Esophagus (tissue), 2 donors: ENCODE data around the gene NLRX1. TPM values are rescaled to one million over a fixed set of nuclear protein-coding genes. Genes with fewer than 3 reads are reported as not detected.
"Not testable (repeated sequence)": the region's sequence is repeated elsewhere in the genome, so short reads cannot be mapped to it uniquely, and the experiment has no call there.

ENCODE experiments used
- H3K27ac ChIP-seq, 2 donors: one replicate each; pipeline ENCODE4 v1.5.1; 2013; ENCODE audit warnings: low read depth in 2 of 2, mild to moderate bottlenecking in 2 of 2, inconsistent platforms in 1 of 2, low read length in 1 of 2, moderate library complexity in 1 of 2
- H3K27me3 ChIP-seq, 2 donors: one replicate each; pipeline ENCODE4 v1.6.1; 2013; ENCODE audit warnings: low read length in 2 of 2, control low read depth in 1 of 2, mild to moderate bottlenecking in 1 of 2; ENCODE audit not compliant: insufficient read depth in 2 of 2, control insufficient read depth in 1 of 2
- H3K36me3 ChIP-seq, 2 donors: one replicate each; pipeline ENCODE4 v1.6.1; 2013; ENCODE audit warnings: low read length in 1 of 2; ENCODE audit not compliant: control insufficient read depth in 2 of 2, insufficient read depth in 2 of 2
- H3K4me1 ChIP-seq, 2 donors: one replicate each; pipeline ENCODE4 v1.6.1; 2013; ENCODE audit warnings: low read length in 1 of 2; ENCODE audit not compliant: control insufficient read depth in 2 of 2, insufficient read depth in 2 of 2
- H3K4me3 ChIP-seq, 2 donors: one replicate each; pipeline ENCODE4 v1.5.1; 2013; ENCODE audit warnings: low read length in 2 of 2, mild to moderate bottlenecking in 2 of 2, low read depth in 1 of 2, moderate library complexity in 1 of 2
- H3K9me3 ChIP-seq, 2 donors: one replicate each; pipeline ENCODE4 v1.6.1; 2013; ENCODE audit warnings: mild to moderate bottlenecking in 2 of 2, low read depth in 1 of 2, low read length in 1 of 2, moderate library complexity in 1 of 2; ENCODE audit not compliant: control insufficient read depth in 2 of 2, insufficient read depth in 1 of 2
- WGBS, 2 donors: extraction: QIAGEN DNeasy Blood & Tissue Kit; methylation state at CpG; one replicate each; pipeline ENCODE4 v1.1.7; 2013; 5-methylcytosine and 5-hydroxymethylcytosine counted together
- polyA plus RNA-seq, 2 donors: library from polyadenylated mRNA; stranded (reverse); fragments of 200-250 nt; gene quantifications; one replicate each; pipeline ENCODE4 v1.2.3, GENCODE V29; 2013
- donor health status: healthy with polysubstance abuse.
- donor health status: Bipolar disorder and iron deficiency.

The NLRX1 gene
- polyA plus RNA-seq, 2 donors = 24.9 to 38.8 TPM

DNA sequence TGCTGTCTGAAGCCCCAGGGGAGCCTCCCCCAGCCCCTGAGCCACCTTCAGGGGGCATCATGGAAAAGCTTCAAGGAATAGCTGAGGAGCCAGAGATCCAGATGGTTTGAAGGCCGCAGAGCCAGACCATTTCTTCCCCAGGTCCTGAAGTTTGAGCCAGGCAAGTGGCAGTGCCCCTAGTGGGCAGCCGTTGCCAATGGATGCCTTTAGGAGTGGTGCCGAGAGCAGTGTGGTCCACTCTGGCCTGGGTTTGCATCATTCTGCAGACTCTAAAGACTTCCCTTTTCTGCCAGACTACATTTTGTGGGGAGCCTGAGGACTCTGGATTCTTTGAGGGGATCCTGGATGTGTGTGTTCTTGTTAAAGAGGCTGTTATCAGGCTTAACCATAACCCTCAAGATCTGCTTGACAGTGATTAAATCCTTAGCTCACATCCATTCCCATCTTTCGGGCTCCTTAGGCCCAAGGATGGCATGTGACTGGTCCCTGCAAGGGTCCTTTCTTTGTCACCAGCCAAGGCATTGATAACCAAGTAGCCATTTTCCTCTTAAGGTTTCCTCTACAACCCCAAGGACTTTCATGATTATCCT lies 34.0 kb upstream of the NLRX1 start:
- H3K27ac ChIP-seq = no peak overlapping the region
- H3K36me3 ChIP-seq = peaks cover 18 to 34% of the 10 kb centered on the region in 2 donors
- H3K9me3 ChIP-seq = no peaks in the 10 kb centered on the region
- WGBS, 2 donors = 57 to 63% methylated on average over 4 of the region's 4 CpGs
- H3K4me1 ChIP-seq = no peaks in the 10 kb centered on the region
- H3K27me3 ChIP-seq = no peaks in the 10 kb centered on the region
- H3K4me3 ChIP-seq = no peak overlapping the region

DNA sequence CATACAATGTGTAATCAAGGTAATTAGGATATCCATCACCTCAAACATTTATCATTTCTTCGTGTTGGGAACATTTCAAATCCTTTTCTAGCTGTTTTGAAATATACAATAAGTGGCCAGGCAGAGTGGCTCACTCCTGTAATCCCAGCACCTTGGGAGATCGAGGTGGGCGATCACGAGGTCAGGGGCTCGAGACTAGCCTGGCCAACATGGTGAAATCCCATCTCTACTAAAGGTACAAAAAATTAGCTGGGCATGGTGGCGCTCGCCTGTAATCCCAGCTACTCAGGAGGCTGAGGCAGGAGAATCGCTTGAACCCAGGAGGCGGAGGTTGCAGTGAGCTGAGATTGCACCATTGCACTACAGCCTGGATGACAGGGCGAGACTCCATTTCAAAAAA lies 29.2 kb upstream of the NLRX1 start:
- H3K27ac ChIP-seq, H3K9me3 ChIP-seq, H3K4me3 ChIP-seq, H3K4me1 ChIP-seq, H3K27me3 ChIP-seq, H3K36me3 ChIP-seq: not testable (repeated sequence)
- WGBS, 2 donors = 88 to 89% methylated on average over 10 of the region's 10 CpGs

DNA sequence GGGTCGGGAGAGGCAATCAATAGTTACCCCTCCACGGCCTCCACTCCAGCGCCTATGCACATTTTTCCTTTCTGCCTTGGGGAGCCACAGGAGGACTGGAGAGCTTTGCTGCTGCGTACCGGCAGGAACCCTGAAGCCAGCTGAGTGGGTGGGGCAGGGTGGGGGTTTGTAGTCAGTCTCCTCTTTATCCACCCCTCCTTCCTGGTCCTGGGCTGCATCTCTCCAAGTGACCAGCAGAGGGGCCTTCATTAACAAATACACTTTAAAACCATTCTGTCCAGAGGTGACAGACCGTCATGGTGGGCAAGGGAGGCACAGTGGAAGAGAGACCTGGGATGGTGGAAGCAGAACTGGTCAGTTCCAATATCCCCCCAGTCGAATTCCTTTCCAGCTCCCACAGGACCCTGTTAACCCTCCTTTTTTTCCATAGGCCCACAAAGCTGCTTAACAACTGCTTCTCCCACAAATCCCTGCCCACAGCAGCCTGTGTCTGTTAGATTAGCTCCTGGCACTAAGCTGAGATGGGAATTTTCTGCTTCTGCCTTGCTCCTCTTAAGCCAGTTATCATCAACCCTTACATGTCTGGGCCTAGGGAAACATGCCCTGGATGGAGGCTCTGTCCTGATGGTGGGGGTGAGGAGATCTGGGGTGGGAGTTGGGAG lies 23.6 kb upstream of the NLRX1 start:
- Histone ChIP-seq H3K36me3 (no peaks in the 10 kb centered on the region), H3K9me3 (no peaks in the 10 kb centered on the region), H3K4me3 (no peak overlapping the region), H3K4me1 (peaks cover 0 to 13% of the 10 kb centered on the region in 2 donors), H3K27ac (peak overlapping the region in 1 of 2 donors; percentile 2), H3K27me3 (peaks cover 0 to 5% of the 10 kb centered on the region in 2 donors)
- 19 to 22% methylated on average over 7 of the region's 7 CpGs for WGBS, 2 donors

DNA sequence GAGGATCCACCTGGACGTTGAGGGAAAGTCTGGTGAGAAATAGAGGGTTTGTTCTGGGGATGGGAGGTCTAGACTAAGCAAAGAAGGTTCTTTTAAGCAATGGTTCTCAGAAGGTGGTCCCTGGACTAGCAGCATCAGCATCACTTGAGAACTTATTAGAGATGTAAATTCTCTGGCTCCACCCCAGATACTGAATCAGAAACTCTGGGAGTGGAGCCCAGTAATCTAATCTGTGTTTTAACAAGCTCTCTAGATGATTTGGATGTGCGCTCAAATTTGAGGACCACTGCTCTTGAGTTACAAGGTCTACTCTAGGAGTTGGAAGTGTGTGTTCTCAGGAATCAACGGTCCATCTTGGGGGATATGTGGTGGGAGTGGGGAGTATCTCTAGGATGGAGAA lies 23.0 kb upstream of the NLRX1 start:
- Histone ChIP-seq H3K4me3 (no peak overlapping the region), H3K27me3 (peaks cover 0 to 5% of the 10 kb centered on the region in 2 donors), H3K4me1 (peaks cover 0 to 15% of the 10 kb centered on the region in 2 donors), H3K9me3 (no peaks in the 10 kb centered on the region), H3K27ac (no peak overlapping the region), H3K36me3 (no peaks in the 10 kb centered on the region)
- 43 to 51% methylated on average over 3 of the region's 3 CpGs for WGBS, 2 donors

DNA sequence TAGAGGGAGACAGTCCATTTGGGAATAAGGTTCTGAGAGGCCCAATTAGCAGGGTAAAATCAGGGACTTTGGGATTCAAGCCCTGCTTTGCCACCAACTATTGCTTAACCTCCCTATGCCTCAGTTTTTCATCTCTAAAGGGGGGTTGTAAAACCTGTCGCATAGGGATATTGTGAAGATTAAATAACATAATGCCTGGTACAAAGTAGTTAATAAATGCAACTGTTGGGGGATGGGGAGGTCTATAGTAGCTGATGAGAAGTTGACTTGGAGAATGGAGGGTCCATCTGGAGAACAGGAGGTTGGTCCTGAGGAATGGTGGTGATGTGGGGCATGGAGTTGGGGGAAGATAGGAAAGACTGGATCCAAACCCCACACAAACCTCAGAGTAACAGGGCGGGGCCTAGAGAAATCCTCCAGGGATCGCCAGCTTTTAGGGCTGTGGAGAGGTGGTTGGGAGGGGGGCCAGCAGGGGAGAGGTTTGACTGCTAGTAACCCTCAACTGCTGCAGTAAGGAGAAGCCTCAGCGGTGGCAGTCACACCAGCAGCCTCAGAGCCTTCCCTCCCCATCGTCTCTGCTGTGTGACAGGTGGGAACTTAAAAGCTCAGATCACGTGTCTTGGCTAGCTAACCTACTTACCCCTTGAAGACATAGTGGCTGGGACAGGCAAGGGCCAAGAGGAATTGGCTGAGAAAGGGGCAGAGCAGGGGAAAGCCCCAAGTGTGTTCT lies 20.8 kb upstream of the NLRX1 start:
- H3K27ac ChIP-seq = no peak overlapping the region
- no peaks in the 10 kb centered on the region for H3K36me3 ChIP-seq
- peaks cover 0 to 5% of the 10 kb centered on the region in 2 donors for H3K27me3 ChIP-seq
- WGBS, 2 donors = 51 to 58% methylated on average over 6 of the region's 6 CpGs
- peaks cover 0 to 19% of the 10 kb centered on the region in 2 donors for H3K4me1 ChIP-seq
- H3K9me3 ChIP-seq = no peaks in the 10 kb centered on the region
- H3K4me3 ChIP-seq = no peak overlapping the region

DNA sequence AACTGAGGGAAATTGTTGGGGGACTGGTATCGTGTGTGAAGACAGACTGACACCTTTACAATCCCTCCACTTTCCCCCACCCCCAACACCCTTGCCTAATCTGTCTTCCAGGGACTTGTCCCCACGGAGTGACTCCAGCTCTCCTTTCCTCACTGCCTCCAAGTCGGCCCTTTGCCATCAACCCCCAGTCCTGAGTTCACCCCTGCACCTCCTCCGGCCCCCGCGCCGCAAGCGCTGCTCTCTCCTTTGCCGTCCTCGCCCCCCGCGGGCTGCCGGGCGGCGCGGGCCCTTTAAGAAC lies 19.9 kb upstream of the NLRX1 start:
- H3K4me3 ChIP-seq = peak overlapping the region; percentile 43 to 66
- H3K36me3 ChIP-seq = no peaks in the 10 kb centered on the region
- WGBS, 2 donors = 2 to 3% methylated on average over 15 to 16 of the region's 16 CpGs

DNA sequence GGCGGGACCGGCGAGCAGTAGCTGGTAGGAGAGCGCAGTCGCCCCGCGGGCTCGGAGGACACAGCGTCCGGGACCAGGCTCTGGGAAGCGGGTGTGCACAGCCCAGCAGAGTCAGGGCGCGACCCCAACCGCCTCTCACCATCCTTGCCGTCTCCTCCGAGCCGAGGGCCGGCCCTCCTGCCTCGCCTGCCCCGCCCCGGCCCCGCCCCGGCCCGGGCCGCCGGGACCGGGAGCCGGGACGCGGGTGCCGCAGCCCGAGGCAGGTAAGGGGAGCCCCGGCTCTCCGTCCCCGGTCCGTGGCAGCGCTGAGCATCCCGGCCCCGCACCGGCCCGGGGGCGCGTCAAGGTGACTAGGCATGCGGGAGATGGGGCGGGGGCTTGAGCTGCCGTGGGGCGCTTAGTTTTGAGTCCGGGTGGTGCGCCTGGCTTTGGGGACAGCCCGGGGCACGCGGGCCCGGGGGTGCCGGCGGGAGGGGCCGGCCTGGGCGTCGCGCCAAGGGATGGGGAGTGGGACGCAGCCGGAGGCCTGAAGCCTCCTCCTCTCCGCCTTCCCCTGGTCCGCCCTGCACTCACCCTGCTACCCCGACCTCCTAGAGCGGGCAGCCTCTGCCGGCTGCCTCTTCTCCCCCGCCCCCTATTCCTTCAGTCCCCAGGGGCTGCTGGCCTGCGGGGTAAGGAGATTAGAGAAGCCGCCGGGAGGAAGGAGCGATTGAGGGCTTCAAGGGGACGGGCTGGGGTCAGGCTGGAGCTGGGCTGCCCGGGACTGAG lies 19.3 kb upstream of the NLRX1 start, which contains the start of gene ABCG4:
Gene ABCG4 (plus strand): TSS at position 35 of the 768 bp plus-strand sequence. CDS start 914 bp downstream, outside the sequence.
- peak within 1 kb of the TSS; percentile 43 to 66 for H3K4me3 ChIP-seq
- peaks cover 0 to 5% of the 10 kb centered on the region in 2 donors for H3K27me3 ChIP-seq
- 1% methylated on average over 39 to 73 of the region's 73 CpGs for WGBS, 2 donors

More for the DNA sequence above, 19.9 kb upstream of the NLRX1 start:
- Histone ChIP-seq H3K9me3 (no peaks in the 10 kb centered on the region), H3K4me1 (peaks cover 0 to 19% of the 10 kb centered on the region in 2 donors), H3K27me3 (peaks cover 0 to 5% of the 10 kb centered on the region in 2 donors), H3K27ac (no peak overlapping the region)

DNA sequence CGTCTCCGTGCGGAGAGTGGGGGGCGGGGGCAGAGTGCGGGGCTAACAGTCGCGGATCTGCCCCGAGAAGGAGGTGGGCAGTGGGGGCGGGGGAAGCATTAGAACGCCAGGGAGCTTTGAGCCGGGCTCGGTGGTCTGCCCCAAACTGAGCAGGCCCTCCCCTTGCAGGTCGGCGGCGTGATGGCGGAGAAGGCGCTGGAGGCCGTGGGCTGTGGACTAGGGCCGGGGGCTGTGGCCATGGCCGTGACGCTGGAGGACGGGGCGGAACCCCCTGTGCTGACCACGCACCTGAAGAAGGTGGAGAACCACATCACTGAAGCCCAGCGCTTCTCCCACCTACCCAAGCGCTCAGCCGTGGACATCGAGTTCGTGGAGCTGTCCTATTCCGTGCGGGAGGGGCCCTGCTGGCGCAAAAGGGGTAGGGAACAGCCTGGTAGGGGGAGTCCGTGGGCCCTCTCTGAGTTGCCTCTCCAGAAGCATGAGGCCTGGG lies 18.7 kb upstream of the NLRX1 start:
- Histone ChIP-seq H3K27ac (no peak overlapping the region), H3K9me3 (no peaks in the 10 kb centered on the region), H3K4me1 (peaks cover 3 to 19% of the 10 kb centered on the region in 2 donors), H3K36me3 (no peaks in the 10 kb centered on the region), H3K27me3 (peaks cover 0 to 5% of the 10 kb centered on the region in 2 donors), H3K4me3 (peak overlapping the region in 1 of 2 donors; percentile 43)
- WGBS, 2 donors = 32 to 36% methylated on average over 29 to 33 of the region's 33 CpGs

More for the DNA sequence above, 19.3 kb upstream of the NLRX1 start, which contains the start of gene ABCG4:
- peaks cover 0 to 19% of the 10 kb centered on the region in 2 donors for H3K4me1 ChIP-seq
- no peak within 1 kb of the TSS for H3K27ac ChIP-seq
- H3K9me3 ChIP-seq = no peaks in the 10 kb centered on the region
- H3K36me3 ChIP-seq = no peaks in the 10 kb centered on the region

DNA sequence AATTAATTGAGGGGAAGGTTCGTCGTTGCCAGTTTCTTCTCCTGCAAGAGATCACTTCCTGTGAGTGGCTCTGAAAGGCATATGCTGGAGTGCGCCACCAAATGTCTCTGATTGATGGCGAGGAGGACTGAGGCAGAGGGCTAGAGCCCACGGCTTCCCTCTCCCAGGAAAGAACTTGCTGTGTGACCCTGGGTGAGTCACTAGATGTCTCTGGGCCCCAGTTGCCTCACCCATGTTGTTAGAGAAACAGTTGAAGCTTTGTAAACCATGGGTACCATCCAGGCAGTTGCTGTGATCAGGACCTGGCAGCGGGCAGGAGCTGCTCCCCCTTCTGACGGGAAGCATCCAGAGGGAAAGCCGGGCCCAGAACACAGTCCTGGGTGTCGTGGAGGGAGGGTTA lies 16.5 kb upstream of the NLRX1 start:
- H3K27me3 ChIP-seq = peaks cover 0 to 5% of the 10 kb centered on the region in 2 donors
- no peak overlapping the region for H3K4me3 ChIP-seq

More for the DNA sequence above, 16.5 kb upstream of the NLRX1 start:
- Histone ChIP-seq H3K36me3 (no peaks in the 10 kb centered on the region), H3K27ac (no peak overlapping the region), H3K4me1 (peaks cover 3 to 22% of the 10 kb centered on the region in 2 donors), H3K9me3 (no peaks in the 10 kb centered on the region)
- WGBS, 2 donors = 85 to 87% methylated on average over 9 of the region's 9 CpGs
